HG02852 (cell line): Measurements from ENCODE around the gene VPS41.

Experiments
- ATAC-seq: cut with Tn5 transposase; IDR thresholded peaks from one replicate; pipeline ENCODE4 v1.9.1; 2021; ENCODE audit warnings: mild to moderate bottlenecking, moderate library complexity; ENCODE audit not compliant: unreplicated experiment

Gene VPS41

GRCh38 chr7:38820571-38820970, 88.4 kb downstream of the VPS41 start:
- ATAC-seq: no peak

- no peak for ATAC-seq
These were observed 89.5 kb downstream of the VPS41 start for GRCh38 chr7:38819463-38819862.

GRCh38 chr7:38817526-38817925, 91.5 kb downstream of the VPS41 start:
- no peak for ATAC-seq

- no peak for ATAC-seq
These were observed 95.2 kb downstream of the VPS41 start for GRCh38 chr7:38813768-38814167.

GRCh38 chr7:38806912-38807311, 102.1 kb downstream of the VPS41 start:
- ATAC-seq: no peak

- ATAC-seq: no peak
These were observed 107.2 kb downstream of the VPS41 start for GRCh38 chr7:38801786-38802185.

- no peak for ATAC-seq
These were observed 110.3 kb downstream of the VPS41 start for GRCh38 chr7:38798552-38799267.

GRCh38 chr7:38796626-38797501, 112.1 kb downstream of the VPS41 start:
- no peak for ATAC-seq

- ATAC-seq: no peak
These were observed 113.4 kb downstream of the VPS41 start for GRCh38 chr7:38795593-38795992.

GRCh38 chr7:38781991-38782390, 127.0 kb downstream of the VPS41 start:
- ATAC-seq: no peak

GRCh38 chr7:38777609-38778008, 131.4 kb downstream of the VPS41 start:
- no peak for ATAC-seq

- ATAC-seq: no peak
These were observed 133.3 kb downstream of the VPS41 start for GRCh38 chr7:38775506-38776175.

- ATAC-seq: no peak
These were observed 135.6 kb downstream of the VPS41 start for GRCh38 chr7:38773430-38773829.

- no peak for ATAC-seq
These were observed 148.8 kb downstream of the VPS41 start for GRCh38 chr7:38760226-38760625.

GRCh38 chr7:38759028-38759427, 150.0 kb downstream of the VPS41 start:
- ATAC-seq: no peak

- no peak for ATAC-seq
These were observed 151.1 kb downstream of the VPS41 start for GRCh38 chr7:38757931-38758330.

GRCh38 chr7:38756521-38756920, 152.5 kb downstream of the VPS41 start:
- no peak for ATAC-seq

- ATAC-seq: no peak
These were observed 155.6 kb downstream of the VPS41 start for GRCh38 chr7:38753347-38753746.

GRCh38 chr7:38751416-38751815, 157.6 kb downstream of the VPS41 start:
- no peak for ATAC-seq

- ATAC-seq: no peak
These were observed 160.9 kb downstream of the VPS41 start for GRCh38 chr7:38748056-38748610.

- no peak for ATAC-seq
These were observed 162.6 kb downstream of the VPS41 start for GRCh38 chr7:38746438-38746837.
